Osteocyte (in vitro differentiated cells): ENCODE data around the gene HIVEP3. TPM values are rescaled to one million over a fixed set of nuclear protein-coding genes. Genes with fewer than 3 reads are reported as not detected.

Experiments
- DNase-seq: peaks from one replicate; pipeline ENCODE4 v3.0.0; 2021; ENCODE audit warnings: mixed read lengths; ENCODE audit not compliant: unreplicated experiment; ENCODE audit errors: extremely low spot score
- H3K27ac Mint-ChIP-seq: one replicate; pipeline ENCODE4 v1.8.0; 2021; ENCODE audit warnings: mild to moderate bottlenecking, mixed read lengths; ENCODE audit not compliant: unreplicated experiment
- H3K27me3 Mint-ChIP-seq: one replicate; pipeline ENCODE4 v1.8.0; 2021; ENCODE audit warnings: mixed read lengths; ENCODE audit not compliant: unreplicated experiment
- H3K36me3 Mint-ChIP-seq: one replicate; pipeline ENCODE4 v1.8.0; 2021; ENCODE audit warnings: mixed read lengths; ENCODE audit not compliant: unreplicated experiment
- H3K4me1 Mint-ChIP-seq: one replicate; pipeline ENCODE4 v1.8.0; 2021; ENCODE audit warnings: mixed read lengths; ENCODE audit not compliant: unreplicated experiment
- H3K4me3 Mint-ChIP-seq: one replicate; pipeline ENCODE4 v1.8.0; 2021; ENCODE audit warnings: mild to moderate bottlenecking, moderate library complexity, mixed read lengths; ENCODE audit not compliant: unreplicated experiment
- H3K9me3 Mint-ChIP-seq: one replicate; pipeline ENCODE4 v1.8.0; 2021; ENCODE audit warnings: mixed read lengths; ENCODE audit not compliant: unreplicated experiment
- total RNA-seq: library from RNA; stranded (reverse); gene quantifications from 2 replicates; pipeline ENCODE4 v1.2.1, GENCODE V29; 2021
- TF ChIP-seq, protein P1 (sequence below): fragments of 200-600 bp; sonication (generic); IDR thresholded peaks from 2 replicates; pipeline ENCODE4 v1.5.0; 2021; ENCODE audit warnings: antibody characterized with exemption, mild to moderate bottlenecking, moderate library complexity

HIVEP3 gene
- total RNA-seq, 1 donor from 2014 or later, result 0.97 TPM

DNA sequence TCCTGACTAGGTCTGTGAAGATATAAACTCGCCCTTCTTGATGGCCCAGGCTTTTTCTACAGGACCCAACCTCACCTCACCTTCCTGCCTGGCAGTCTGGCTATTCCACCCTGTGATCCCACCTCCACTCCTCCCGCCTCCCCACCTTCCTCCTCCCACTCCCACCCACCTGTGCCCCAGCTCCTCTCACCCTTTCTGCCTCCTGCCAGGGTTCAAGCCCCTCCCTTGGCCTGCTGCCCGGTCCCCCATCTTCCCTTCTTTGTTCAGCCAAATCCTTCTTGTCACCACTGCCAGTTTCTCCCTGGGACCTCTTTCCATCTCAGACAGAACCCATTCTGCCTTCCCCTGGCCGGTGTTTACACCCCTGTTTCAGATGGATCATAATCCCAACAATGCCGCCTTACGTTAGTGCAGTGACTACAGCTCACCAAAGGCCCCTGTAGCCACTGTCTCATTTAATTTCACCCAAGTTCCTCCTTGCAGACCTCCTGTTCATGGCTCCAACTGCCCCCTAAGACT, 306.7 kb downstream of the HIVEP3 start:
- Mint-ChIP-seq H3K36me3 (peaks cover 2% of the 10 kb centered on the region), H3K4me3 (no peak overlapping the region), H3K27me3 (no peaks in the 10 kb centered on the region), H3K4me1 (no peaks in the 10 kb centered on the region), H3K27ac (no peak overlapping the region), H3K9me3 (no peaks in the 10 kb centered on the region)
- peak; percentile 51 for DNase-seq
- TF ChIP-seq, protein P1, sequence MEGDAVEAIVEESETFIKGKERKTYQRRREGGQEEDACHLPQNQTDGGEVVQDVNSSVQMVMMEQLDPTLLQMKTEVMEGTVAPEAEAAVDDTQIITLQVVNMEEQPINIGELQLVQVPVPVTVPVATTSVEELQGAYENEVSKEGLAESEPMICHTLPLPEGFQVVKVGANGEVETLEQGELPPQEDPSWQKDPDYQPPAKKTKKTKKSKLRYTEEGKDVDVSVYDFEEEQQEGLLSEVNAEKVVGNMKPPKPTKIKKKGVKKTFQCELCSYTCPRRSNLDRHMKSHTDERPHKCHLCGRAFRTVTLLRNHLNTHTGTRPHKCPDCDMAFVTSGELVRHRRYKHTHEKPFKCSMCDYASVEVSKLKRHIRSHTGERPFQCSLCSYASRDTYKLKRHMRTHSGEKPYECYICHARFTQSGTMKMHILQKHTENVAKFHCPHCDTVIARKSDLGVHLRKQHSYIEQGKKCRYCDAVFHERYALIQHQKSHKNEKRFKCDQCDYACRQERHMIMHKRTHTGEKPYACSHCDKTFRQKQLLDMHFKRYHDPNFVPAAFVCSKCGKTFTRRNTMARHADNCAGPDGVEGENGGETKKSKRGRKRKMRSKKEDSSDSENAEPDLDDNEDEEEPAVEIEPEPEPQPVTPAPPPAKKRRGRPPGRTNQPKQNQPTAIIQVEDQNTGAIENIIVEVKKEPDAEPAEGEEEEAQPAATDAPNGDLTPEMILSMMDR, result no peak

DNA sequence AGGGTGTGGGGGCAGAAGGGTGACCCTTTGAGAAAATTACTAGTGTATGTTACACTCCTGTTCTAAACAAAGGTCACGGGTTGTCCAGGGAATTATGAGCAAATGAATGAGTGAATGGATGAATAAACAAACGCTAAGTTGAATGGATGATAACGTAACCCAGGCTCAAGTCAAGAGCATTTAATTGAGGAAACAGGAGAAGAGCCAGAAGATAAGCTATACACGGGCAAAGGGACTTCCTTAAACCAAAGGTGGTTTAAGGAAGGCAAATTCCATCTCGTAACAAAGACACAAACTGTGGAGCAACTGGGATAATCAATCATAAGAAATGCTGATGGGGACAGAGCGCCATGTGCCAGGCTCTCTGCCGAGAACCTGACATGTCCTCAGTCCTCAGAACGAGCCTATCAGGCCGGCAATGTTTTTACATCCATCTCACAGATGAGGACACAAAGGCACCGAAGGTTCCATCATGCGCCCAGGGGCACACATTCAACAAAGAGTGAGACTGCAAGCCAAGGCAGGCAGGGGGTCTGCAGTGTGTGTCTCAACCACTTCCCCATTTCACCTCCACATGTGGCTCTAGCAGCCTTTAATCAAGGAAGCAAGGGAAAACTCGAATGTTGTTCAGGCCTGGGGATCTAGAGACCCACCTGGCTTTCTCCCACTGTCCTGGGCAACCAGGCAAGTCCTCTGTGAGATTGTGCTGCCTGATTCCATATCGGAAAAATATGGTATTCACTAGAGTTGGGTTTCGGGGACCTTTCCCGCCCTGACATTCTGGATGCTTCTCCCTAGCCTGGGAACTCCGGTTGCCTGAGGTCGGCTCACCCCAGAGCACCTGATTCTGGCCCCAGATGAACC, 307.4 kb downstream of the HIVEP3 start:
- DNase-seq, result peak; percentile 46
- no peaks in the 10 kb centered on the region for H3K4me1 Mint-ChIP-seq
- no peaks in the 10 kb centered on the region for H3K9me3 Mint-ChIP-seq
- no peak overlapping the region for H3K4me3 Mint-ChIP-seq
- H3K27ac Mint-ChIP-seq, result no peak overlapping the region
- TF ChIP-seq, protein P1, result no peak
- no peaks in the 10 kb centered on the region for H3K27me3 Mint-ChIP-seq
- H3K36me3 Mint-ChIP-seq, result peaks cover 2% of the 10 kb centered on the region

DNA sequence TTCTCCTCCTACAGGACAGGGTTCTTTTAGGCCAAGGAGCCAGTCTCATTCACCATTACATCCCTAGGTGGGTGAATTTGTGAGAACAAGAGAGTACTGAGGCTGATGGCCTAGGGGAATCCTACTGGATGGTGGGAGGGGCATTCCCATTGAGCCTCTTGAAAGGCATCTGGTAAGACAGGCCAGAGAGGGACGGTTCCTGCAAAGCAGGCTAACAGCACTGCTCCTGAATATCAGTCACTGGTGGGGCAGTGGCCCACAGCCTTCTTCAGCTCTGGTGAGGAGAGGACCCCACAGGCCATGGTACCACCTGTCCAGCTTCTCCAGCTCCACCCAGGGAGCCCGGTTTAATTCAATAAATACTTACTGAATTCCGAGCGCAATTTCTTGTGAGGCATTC, 308.4 kb downstream of the HIVEP3 start:
- Mint-ChIP-seq H3K9me3 (no peaks in the 10 kb centered on the region), H3K27me3 (no peaks in the 10 kb centered on the region), H3K4me1 (no peaks in the 10 kb centered on the region), H3K36me3 (peaks cover 2% of the 10 kb centered on the region), H3K4me3 (no peak overlapping the region), H3K27ac (no peak overlapping the region)
- DNase-seq, result peak; percentile 54
- TF ChIP-seq, protein P1, result no peak

DNA sequence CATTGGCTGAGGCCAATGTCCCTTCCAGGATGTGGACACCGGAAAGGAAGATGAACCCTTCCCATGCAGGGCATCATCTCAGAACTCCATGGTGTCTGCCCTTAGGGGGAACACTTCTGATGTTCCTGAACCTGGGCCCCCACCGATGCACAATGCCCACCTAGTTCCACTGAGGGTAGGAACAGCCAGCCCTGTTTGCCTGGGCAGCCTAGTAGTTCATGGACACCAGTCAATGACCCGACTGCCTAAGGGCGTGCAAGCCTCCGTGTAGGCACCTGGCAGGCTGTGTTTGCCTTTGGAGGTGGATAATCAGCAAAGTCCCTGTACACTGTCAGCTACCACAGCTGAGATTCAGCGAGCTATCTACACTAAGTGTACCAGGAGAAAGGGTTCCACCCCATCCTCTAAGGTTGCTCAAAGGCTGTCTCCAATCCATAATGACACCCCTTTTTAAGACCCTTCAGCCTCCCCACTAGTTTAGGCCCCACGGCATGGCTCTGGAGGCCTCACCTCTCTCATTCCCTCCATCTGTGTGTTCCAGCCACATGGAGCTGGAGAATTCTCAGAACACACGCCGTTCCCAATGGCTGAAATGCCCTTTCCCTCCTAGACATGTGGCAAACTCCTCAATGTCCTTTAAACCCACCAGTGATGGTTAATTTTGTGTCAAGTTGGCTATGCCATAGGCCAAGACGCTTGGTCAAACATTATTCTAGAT, 309.4 kb downstream of the HIVEP3 start:
- H3K27ac Mint-ChIP-seq, result no peak overlapping the region
- DNase-seq, result peak; percentile 51
- no peaks in the 10 kb centered on the region for H3K4me1 Mint-ChIP-seq
- TF ChIP-seq, protein P1, result no peak
- no peak overlapping the region for H3K4me3 Mint-ChIP-seq
- no peaks in the 10 kb centered on the region for H3K27me3 Mint-ChIP-seq
- H3K36me3 Mint-ChIP-seq, result peaks cover 2% of the 10 kb centered on the region
- no peaks in the 10 kb centered on the region for H3K9me3 Mint-ChIP-seq

DNA sequence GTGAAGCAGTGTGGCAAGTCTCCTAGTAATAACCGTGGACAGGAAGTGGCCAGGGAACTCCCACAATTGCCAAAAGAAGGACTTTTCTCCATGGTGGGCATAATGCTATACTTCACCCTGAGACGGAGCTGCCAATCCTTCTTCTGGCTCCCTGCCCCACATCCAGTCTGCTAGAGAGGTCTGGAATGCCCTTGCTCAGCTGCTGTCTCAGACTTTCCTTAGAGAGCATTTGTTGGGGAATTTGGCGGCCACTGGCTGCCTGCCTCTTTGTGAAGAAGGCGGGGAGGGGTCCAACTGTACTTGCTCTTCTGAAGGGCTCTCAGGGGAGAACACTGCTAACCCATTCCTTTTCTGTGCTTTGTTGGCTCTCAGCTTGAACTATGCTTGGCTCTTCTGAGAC, 310.5 kb downstream of the HIVEP3 start:
- TF ChIP-seq, protein P1, result no peak
- Mint-ChIP-seq H3K4me1 (no peaks in the 10 kb centered on the region), H3K27ac (no peak overlapping the region), H3K4me3 (no peak overlapping the region), H3K27me3 (no peaks in the 10 kb centered on the region), H3K9me3 (no peaks in the 10 kb centered on the region), H3K36me3 (no peaks in the 10 kb centered on the region)
- no peak for DNase-seq
